ENCODE measurements around the gene ORM2.
"Not testable (repeated sequence)": the region's sequence is repeated elsewhere in the genome, so short reads cannot be mapped to it uniquely, and the experiment has no call there.

The ORM2 gene

GRCh38 chr9:114329625-114330022, at the start of gene ORM2:
ORM2 (plus strand) TSS chr9:114329869; CDS start chr9:114329905, 36 bp downstream.
- DNase-seq (ENCODE audit: low read depth in 2 of 2), result not testable (repeated sequence)

GRCh38 chr9:114280636-114281472, 48.8 kb upstream of the ORM2 start:
- no peak for DNase-seq (ENCODE audit: low read depth in 2 of 2)

- DNase-seq (ENCODE audit: low read depth in 2 of 2), result no peak
Observed at GRCh38 chr9:114281473-114282103, 48.1 kb upstream of the ORM2 start.

- DNase-seq (ENCODE audit: low read depth in 2 of 2), result no peak
Observed at GRCh38 chr9:114282104-114282485, 47.6 kb upstream of the ORM2 start.

GRCh38 chr9:114282507-114282906, 47.2 kb upstream of the ORM2 start:
- no peak for DNase-seq (ENCODE audit: low read depth in 2 of 2)

- DNase-seq (ENCODE audit: low read depth in 2 of 2), result peak in 1 of 2 donors; percentile 14
Observed at GRCh38 chr9:114282926-114283325, 46.7 kb upstream of the ORM2 start.

GRCh38 chr9:114283551-114284111, 46.0 kb upstream of the ORM2 start:
- no peak for DNase-seq (ENCODE audit: low read depth in 2 of 2)

GRCh38 chr9:114284316-114285060, 45.2 kb upstream of the ORM2 start:
- no peak for DNase-seq (ENCODE audit: low read depth in 2 of 2)

- no peak for DNase-seq (ENCODE audit: low read depth in 2 of 2)
Observed at GRCh38 chr9:114285166-114285867, 44.4 kb upstream of the ORM2 start.

- DNase-seq (ENCODE audit: low read depth in 2 of 2), result no peak
Observed at GRCh38 chr9:114286146-114286679, 43.5 kb upstream of the ORM2 start.

- DNase-seq (ENCODE audit: low read depth in 2 of 2), result no peak
Observed at GRCh38 chr9:114287001-114287762, 42.5 kb upstream of the ORM2 start.

- DNase-seq (ENCODE audit: low read depth in 2 of 2), result no peak
Observed at GRCh38 chr9:114287763-114288192, 41.9 kb upstream of the ORM2 start.

- DNase-seq (ENCODE audit: low read depth in 2 of 2), result no peak
Observed at GRCh38 chr9:114288193-114289091, 41.2 kb upstream of the ORM2 start.

- no peak for DNase-seq (ENCODE audit: low read depth in 2 of 2)
Observed at GRCh38 chr9:114289106-114289505, 40.6 kb upstream of the ORM2 start.

- DNase-seq (ENCODE audit: low read depth in 2 of 2), result no peak
Observed at GRCh38 chr9:114289571-114290481, 39.8 kb upstream of the ORM2 start.

GRCh38 chr9:114290561-114290986, 39.1 kb upstream of the ORM2 start:
- no peak for DNase-seq (ENCODE audit: low read depth in 2 of 2)

GRCh38 chr9:114291064-114291474, 38.6 kb upstream of the ORM2 start:
- peak; percentile 38 to 44 for DNase-seq (ENCODE audit: low read depth in 2 of 2)

GRCh38 chr9:114291886-114292590, 37.6 kb upstream of the ORM2 start:
- no peak for DNase-seq (ENCODE audit: low read depth in 2 of 2)

Measured in stimulated activated CD8-positive, alpha-beta memory T cell treated with anti-CD3 and anti-CD28 coated beads, Interleukin-15, amount 100 ng/mL, for 48 hours (primary cell).